GM19043 (cell line): ENCODE data around the gene ZFPM1.

Source experiments
- ATAC-seq: cut with Tn5 transposase; IDR thresholded peaks from one replicate; pipeline ENCODE4 v1.9.1; 2021; ENCODE audit warnings: low read depth; ENCODE audit not compliant: unreplicated experiment

The ZFPM1 gene

DNA sequence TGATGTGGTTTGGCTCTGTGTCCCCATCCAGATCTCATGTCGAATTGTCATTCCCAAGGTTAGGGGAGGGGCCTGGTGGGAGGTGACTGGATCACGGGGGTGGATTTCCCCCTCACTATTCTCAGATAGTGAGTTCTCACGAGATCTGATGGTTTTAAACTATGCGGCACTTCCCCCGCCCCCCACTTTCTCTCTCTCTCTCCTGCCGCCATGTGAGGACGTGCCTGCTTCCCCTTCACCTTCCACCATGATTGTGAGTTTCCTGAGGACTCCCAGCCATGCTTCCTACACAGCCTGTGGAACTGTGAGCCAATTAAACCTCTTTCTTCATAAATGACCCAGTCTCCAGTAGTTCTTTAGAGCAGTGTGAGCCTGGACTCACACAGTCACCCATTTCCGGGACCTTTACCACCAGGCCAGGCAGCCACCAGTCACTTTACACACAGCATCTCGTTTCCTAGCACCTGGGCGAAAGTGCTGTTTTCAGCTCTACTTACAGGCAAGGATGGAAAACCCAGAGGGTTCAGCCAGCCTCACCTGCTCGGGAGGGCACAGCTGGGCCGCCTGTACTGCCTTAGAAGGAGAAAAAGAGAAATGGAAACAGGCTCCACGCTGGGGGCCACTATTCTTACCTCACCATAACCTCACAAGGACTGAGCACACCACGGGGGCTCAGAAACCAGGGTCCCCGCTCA, 103.4 kb downstream of the ZFPM1 start:
- no peak for ATAC-seq

DNA sequence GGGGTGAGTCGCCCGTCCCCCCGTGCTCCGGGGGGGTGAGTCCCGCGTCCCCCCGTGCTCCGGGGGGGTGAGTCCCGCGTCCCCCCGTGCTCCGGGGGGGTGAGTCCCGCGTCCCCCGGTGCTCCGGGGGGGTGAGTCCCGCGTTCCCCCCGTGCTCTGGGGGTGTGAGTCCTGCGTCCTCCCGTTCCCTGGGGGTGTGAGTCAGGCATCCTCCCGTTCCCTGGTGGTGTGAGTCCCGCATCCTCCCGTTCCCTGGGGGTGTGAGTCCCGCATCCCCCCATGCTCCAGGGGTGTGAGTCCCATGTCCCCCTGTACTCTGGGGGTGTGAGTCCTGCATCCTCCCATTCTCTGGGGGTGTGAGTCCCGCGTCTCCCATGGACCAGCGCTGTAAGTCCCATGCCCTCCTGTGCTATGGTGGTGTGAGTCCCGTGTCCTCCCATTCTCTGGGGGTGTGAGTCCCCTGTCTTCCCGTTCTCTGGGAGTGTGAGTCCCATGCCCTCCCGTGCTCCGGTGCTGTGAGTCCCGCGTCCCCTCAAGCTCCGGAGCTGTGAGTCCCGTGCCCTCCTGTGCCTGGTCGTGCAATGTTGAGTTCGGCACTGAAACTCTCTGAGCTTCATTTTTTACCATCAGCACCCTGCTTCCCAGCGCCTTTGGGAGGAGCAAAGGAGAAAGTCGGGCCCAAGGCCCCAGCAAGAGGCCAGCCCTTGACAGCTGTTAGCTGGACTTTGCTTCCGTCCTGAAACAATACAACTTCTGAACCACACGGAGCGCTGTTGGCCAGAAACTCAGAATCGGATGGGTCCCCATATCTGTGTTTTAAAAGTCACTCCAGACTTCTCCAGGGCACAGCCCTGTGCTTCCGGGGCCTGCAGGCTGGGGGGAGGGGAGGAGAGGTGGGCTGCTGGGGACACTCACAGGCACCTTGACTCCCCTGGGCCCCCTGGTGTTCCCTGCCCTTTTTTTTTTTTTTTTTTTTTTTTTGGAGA, 105.7 kb downstream of the ZFPM1 start:
- ATAC-seq = no peak

DNA sequence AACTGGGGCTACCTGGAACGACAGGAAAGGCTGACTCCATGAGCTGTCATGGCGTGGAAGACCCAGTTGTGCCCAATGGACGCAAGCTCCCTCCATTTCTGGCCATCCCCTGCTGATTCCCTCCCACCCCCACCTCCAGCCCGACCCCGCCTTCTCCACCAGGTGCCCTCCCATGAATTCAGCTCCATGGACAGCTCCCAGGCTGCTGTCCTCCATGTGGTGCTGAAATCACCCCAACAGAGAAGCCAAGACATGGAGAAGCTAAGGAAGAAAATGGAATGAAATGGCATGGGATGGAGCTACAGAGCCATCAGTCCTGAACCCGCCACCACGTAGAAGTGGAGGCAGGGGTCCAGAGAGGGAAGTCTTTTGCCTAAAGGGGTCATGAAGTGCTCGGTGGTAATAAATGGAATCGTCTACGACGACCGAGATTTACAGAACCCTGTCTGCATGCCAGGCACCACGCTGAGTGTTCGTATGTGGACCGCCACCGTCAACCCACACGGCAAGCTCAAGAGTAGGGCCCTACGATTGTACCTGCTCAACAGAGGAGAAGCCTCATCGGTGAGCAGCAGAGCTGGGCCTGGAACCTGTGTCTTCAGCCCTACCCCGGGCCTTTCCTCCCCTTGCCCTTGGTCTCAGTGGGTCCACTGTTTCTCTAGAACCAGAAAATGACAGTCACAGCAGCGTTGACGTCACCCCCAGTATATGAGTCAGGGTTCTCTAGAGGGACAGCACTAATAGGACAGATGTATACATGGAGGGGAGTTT, 107.8 kb downstream of the ZFPM1 start:
- no peak for ATAC-seq

DNA sequence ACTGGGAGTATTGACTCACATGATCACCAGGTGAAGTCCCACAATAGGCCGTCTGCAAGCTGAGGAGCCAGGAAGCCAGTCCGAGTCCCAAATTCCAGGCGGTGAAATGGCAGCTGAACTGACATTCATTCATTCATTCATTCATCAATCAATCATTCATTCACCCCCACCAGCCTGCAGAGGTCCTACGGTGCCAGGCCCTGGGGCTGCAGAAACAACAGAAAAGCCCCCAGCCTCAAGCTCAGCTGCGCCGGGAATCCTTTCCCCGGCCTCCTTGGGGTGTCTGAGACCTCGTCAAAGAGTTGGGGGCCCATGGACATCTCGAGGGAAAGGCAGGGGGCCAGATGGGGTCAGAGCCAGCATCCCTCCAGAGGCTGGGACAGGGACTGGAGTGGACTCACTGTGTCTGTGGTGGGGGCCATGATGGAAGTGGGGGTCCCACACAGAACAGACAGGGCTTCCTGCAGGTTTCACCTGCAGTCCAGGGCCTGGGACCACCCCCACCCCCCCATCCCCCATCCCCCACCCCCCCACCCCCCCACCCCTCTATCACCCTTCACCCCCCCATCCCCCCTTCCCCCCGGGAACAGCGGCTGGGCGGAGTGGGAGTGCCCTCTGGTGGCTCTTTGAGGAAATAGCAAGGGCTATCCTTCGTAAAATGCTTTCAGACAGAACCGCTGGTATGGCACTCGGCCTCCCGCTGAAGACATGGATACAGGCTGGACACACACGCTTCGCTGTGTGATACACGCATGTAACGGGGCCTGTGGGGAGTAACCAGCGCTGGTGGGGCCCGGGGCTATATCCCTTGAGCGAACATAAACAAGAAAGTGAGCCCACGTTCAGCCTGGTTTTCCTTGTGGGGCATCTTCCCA, 108.6 kb downstream of the ZFPM1 start:
- no peak for ATAC-seq

DNA sequence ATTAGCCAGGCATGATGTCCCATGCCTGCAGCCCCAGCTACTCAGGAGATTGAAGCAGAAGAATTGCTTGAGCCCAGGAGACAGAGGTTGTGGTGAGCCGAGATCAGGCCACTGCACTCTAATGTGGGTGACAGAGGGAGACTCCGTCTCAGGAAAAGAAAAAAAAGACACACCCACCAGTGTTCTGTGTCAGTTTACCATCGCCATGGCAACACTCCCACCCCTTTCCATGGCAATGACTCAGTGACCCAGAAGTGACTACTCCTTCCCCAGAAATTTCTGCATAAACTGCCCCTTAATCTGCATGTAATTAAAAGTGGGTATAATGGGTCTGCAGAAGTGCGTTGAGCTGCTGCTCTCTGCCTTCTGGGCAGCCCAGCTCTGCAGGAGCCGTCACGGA, 113.1 kb downstream of the ZFPM1 start:
- no peak for ATAC-seq

DNA sequence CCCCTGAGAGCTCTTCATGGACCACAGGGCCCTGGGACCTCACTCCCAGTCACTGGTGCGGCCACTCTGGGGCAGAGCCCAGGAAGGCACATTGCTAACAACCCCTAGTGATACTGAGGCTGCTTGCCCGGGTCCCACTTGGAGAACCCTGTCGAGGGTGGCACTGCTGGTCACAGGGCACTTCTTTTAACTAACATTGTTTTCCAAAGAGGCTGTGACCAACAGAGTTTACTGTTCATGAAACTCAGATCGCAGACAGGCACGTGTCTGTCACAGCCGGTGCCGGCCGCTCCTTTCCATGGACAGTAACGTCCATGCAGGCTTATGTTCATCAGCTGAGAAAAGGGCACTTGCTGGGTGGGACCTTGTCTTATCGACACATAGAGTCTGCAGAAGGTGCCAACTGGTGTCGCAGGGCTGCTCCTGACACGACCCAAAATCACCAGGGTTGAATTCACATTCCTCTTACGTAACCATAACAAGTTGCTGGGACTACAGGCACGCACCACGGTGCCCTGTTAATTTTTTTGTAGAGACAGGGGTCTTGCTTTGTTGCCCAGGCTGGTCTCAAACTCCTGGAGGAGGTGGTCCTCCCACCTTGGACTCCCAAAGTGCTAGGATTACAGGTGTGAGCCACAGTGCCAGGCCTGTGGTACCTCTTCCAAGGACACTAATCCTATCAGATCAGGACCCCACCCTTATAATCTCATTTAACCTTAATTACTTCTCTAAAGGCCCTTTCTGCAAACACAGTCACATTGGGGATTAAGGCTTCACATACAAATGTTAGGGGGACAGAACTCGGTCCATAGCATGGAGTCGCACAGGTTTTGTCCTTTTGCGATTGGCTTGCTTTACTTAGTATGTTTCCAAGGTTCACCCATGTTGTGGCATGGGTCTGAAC, 115.9 kb downstream of the ZFPM1 start:
- ATAC-seq = no peak

DNA sequence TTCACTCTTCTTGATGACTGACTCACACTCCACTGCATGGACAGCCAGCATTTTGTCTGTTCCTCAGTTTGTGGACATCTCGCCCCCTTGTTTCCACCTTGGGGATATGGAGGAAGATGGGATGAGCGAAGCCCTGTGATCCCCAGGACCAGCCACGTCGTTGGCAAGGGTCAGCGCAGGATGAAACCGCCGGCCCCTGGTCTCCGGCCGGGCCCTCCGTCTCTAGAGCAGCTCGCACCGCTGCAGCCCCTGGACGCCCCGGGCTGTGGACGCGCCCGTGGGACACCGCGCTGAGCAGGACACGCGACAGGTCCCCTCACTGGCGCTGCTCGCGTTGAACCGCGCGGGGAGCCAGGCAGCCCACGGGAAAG, 116.5 kb downstream of the ZFPM1 start:
- ATAC-seq = peak; percentile 12

DNA sequence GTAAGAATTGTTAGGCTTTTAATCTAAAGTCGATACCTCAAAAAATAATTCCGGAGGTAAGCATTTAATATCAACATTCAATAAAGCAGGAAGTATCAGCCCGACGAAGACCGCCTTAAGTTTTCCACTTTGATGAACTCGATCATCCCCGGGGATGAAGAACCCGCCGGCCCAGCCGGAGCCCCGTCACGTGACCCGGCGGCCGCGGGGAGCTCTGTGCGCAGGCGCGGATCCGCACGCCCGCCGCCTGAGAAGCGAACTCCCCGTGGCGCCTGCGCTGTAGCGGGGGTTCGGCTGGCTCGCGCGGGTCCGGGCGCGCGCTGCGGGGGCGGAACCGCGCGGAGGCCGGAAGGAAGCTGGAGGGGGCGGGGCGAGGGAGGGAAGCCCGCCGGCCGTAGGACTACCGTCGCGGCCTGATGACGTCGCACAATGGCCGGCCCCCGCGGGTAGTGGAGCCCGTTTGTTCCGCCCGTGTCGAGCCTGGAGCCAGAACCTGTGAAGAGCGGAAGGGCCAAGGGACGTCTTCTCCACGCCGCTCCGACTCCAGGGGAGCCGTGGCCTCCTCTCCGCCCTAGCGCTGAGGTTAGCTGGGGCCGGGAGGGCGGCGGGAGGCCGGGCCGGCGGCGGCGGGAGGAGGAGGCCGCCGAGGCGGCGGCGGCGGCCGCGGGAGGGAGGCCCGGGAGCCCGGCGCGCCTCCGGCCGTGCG, 117.1 kb downstream of the ZFPM1 start, which contains the start of gene ZC3H18:
Gene ZC3H18, plus strand, starts transcription at position 419 of the 706 bp plus-strand sequence. CDS start 6,721 bp downstream, outside the sequence.
- ATAC-seq = peak; percentile 75

DNA sequence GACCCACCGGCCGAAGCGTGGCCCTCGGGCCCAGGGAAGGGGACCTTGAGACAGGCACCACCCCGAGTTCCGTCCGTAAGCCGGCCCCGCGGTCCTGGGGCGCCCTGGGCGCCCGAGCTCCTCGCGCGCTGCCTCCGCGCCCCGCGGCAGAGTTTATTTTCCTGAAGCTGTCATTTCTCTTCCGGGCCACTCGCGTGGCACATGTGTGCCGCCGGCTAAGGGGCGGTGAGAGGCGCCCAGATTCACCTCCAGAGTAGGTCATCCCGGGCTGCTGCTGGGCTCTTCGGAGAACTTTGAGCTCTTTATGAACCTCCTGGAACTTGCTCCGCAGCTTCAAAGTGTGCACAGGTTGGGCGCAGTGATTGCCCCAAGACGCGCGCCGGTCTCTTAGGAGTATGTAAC, 117.6 kb downstream of the ZFPM1 start:
- peak; percentile 24 for ATAC-seq

DNA sequence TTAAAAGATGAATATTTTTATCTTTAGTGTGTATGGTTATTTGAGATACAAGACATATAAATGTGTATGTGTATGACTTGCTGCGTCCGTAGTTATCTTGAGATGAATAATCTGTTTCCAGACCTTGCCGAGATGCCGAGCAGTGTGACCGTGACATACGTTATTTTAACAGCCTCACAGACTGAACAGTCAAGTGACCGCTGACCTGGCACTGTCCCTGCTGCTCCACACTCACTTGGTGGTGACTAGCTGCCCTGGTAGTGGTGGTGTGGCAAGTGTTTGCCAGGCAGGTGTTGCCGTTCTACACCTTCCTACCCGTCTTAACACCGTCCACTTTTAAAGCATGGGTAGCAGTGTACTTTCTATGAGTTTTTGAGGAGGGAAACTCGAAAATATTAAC, 122.2 kb downstream of the ZFPM1 start:
- no peak for ATAC-seq

DNA sequence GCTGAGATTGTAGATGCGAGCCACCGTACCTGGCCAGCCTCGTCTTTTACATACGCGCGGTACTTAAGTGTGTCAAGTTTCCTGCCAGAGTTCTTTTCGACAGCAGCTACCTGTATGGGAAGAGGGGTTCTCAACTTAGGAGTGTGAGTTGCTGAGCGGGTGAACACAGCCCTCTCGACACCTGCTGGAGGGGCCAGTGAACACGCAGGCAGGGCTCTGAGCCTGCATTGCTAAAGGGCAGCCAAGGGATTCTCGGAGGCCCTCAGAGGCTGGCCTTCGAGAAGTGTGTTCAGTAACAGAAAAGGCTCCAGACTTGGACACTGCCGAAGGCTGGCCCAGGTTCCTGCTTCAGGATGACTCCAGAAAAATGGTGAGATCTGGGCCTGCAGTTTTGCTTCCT, 123.2 kb downstream of the ZFPM1 start:
- no peak for ATAC-seq

DNA sequence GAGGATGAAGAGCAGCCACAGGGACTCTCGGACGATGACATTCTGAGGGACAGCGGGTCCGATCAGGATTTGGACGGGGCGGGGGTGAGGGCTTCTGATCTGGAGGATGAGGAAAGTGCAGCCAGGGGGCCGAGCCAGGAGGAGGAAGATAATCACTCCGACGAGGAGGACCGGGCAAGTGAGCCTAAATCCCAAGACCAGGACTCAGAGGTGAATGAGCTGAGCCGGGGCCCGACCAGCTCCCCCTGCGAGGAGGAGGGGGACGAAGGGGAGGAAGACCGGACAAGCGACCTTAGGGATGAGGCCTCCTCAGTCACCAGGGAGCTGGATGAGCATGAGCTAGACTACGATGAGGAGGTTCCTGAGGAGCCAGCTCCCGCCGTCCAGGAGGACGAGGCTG, 124.1 kb downstream of the ZFPM1 start:
- ATAC-seq = no peak

DNA sequence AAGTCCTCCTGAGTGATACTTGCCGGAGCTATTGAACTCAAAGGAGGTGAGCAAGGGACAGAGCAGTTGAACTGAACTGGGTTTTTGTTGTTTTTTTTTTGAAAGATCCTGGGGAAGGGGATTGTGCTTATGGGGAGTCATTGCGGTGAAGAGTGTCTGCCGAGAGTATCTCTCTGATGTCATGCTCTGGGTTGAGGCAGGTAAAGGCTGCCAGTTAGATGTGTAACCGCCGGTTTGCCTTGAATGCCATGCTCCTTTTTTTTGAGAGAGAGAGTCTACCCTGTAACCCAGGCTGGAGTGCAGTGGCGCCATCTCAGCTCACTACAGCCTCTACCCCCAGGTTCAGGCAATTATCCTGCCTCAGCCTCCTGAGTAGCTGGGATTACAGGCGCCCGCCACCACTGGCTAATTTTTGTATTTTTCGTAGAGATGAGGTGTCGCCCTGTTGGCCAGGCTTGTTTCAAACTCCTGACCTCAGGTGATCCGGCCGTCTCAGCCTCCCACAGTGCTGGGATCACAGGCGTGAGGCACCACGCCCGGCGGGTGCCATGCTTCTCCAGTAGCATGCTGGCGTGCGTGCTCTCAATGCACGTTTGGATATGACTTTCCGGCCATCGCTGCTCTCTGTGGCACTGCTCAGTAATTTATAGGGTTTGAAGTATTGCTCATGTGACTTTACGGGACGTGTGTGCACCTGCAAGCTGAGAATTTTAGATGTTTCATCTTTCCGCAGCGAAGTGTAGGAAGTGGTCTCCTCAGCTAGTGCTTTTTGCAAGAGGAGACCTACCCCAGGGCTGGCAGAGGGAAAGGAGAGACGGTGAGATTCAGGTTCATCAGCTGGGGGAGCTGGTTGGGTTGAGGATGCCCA, 125.6 kb downstream of the ZFPM1 start:
- ATAC-seq = no peak

DNA sequence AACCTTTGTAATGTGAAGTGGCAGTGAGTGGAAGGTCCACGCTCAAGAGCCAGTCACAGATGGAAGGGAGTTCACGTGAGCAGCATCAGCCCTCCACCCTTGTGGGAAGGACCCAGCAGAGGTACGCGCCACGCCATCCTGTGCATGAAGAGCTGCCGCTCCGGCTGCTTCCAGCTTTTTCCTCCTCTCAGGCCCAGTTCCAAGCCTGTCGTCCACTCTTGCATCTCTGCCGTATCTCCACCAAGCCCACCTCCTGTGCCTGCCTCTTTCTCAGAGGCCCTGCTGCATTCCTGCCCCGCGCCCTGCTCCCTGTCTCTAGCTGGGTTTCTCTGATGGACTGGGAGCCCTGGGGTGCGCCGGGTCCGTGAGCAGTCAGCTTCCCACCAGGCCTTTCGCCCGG, 127.3 kb downstream of the ZFPM1 start:
- no peak for ATAC-seq

DNA sequence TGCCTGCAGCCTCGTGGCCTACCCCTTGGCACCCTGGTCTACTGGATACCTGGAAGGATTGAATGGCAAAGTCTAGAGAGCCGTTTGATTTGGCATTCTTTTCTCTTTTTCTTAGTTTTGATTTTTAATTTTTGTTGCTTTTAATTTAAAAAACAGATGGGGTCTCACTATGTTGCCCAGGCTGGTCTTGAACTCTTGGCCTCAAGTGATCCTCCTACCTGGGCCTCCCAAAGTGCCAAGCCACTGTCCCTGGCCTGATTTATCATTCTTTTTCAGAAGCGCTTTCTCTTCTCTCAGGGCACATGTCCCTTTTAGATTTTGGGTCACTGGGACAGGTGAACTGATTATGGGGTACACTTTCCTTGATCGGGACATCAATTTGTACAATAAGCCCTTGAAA, 128.0 kb downstream of the ZFPM1 start:
- ATAC-seq = no peak

DNA sequence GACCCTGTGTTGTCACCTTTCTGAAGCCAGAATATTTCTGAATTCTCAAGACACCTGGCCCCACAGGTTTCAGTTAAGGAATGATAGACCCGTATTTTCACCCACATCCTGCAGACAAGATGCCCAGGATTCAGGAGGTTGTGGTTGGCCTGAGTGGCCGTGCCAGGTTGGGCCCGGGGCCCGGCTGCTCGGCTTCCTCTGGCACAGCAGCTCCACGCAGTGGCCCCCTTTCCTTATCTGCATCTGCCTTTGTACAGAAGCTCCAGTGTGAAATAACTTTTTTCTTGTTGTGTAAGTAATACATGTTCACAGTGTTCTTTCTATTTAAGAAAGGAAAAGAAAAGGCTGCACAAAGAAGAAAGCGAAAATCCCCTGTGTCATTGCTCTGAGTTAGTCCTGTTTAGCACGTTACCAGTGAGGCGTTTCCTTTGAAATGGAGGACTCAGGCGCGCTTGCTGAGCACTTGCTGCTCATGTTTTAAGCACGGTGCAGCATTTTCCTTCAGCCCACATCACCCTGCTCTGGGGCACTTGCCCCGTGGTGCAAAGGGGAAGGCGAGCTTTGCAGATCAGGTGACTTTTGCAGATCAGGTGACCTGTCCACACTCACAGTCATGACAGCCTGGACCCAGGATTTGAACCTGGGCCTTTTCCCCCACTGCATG, 130.0 kb downstream of the ZFPM1 start:
- no peak for ATAC-seq

DNA sequence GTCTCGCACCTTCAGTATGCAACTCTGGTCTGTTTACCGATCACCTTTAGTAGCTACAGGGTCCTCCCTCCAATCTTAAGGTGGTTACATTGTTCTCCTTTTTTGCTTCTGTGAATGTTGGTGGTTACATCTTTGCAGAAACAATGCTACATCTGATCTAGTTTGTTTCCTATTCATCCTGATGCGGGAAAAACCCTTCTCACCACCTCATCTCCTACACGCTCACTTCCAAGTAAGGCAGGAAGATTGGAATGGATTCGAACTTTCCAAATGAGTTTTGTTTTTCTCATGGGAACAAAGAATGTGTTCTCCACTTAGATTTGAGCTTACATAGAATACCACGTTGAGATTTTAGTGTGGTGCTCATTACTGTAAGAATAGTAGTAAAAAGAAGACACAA, 131.6 kb downstream of the ZFPM1 start:
- no peak for ATAC-seq
